Left lobe of liver (tissue), 2 donors: Measurements from ENCODE around the gene GAB2. TPM values are rescaled to one million over a fixed set of nuclear protein-coding genes. Genes with fewer than 3 reads are reported as not detected.
"Not testable (repeated sequence)": the region's sequence is repeated elsewhere in the genome, so short reads cannot be mapped to it uniquely, and the experiment has no call there.

Experiments used
- ATAC-seq: fragments of 200-7000 bp; cut with Tn5 transposase; one replicate; pipeline ENCODE4 v1.9.1; 2020; ENCODE audit warnings: mild to moderate bottlenecking, moderate library complexity
- DNase-seq: peaks from one replicate; pipeline ENCODE4 v3.0.0-alpha.2; 2020; ENCODE audit warnings: low spot score
- total RNA-seq: library from RNA; stranded (reverse); gene quantifications from one replicate; pipeline ENCODE4 v1.2.1, GENCODE V29; 2021
- donor health status: DM: no; HTN: no; CAD: no; lungs with moderate emphysema.
- donor health status: DM: no; HTN: yes; CAD: no.

GAB2 gene
- total RNA-seq, 1 donor from 2014 or later: 4.5 TPM

DNA sequence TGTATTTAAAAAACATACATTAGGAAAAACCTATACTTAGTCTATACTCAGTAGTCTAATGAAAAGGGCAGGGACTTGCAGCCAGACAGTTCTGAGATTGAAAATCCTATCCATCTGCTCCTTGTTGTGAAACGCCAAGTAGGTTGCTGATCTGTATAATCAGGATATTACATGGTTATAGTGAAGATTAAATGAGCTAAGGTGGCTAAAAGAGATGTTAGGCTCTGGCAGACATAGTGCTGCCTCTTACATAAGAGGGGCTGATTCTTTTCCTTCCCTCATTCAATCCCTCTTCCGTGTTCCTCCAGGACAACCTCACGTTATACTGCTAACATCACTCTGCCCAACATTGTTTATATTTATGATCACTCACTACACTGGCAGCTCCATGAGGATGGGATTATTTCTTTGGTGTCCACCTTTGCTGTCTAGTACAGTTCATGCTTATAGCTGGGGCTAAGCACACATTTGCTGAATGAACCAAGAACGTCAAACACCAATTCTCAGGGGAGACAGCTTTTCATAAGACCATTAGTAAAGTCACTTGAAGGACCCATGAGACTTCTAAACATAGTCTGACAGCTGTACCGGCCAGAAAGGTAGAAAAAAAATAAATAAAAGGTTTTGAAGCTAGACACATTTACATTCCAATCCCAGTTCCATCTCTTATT, 46.3 kb downstream of the GAB2 start:
- DNase-seq (no peak), ATAC-seq (no peak)

DNA sequence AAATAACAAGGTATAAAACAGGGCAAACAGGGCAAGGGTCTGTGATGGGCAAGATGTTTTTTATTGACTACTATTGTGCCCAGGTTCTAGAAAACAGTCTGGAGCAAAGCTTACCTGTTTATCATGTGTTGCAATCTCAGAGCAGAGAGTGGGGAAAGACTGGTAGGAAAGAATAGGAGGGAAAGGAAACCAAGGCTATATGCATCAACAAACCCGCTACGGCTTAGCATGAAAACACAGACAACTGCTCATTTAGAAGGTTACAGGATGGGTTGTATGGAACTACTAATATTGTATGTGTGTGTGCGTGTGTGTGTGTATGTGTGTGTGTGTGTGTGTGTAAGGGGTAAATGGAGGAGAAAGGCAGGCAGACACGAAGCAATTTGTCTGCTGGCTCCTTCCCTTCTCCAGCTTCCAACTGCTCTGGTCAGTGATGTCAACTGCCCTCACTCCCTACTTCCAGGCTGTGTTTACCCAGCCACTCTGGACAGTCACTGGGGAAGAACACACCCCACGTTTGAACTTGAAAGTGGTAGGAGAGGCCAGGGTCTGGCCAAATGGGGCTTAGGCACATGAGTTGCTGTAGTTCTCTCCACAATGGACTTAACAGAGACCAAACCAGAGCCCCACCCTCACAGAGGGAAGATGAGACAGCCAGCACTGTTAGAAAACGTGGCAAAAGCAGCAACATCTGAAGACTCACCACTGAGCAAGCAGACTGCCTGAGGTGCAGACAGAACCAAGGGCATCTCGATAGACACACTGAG, 47.0 kb downstream of the GAB2 start:
- ATAC-seq: peak; percentile 63
- no peak for DNase-seq

DNA sequence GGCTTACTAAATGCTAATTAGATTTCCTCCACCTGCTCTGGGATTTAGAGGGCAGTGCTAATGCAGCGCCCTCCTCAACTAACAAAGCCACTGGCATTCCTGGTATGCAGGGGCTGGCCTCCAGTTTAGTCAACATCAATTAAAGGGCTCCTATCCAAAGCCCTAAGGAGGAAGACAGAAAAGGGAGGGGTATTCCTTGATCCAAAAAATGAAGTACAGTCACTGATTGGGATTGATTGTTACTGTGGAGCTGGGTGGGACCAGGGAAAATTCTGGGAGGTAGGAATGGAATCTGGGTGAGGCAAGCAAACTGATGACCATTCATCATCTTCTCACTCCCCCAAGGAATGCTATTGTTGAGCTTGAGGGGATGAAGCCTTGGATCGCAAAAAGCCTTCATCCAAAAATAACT, 52.2 kb downstream of the GAB2 start:
- no peak for DNase-seq
- ATAC-seq: no peak

DNA sequence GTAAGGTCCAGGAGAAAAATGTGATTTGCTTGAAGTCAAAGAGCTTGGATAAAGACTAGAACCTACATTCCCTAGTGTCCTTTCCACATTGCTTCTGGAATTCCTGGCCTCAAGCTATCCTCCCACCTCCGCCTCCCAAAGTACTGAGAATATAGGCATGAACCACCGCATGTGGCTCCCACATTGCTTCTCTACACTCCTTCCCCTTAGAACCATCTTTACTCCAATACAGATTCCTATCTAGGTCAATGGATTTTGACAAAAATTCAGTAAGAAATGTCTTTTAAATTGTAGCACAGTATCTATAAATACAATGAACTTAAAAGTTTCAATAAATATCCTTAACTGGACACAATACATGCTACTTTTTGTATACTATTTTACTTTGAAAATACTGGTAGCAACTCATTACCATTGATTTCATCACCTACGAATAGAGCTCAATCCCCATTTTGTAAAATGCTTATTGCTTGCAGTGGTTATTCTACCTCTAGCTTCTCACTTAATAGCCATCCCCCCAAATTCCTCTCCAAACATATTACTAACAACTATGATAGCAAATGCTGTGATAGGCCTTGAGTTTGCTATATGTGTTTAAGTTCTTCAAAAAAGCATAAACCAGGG, 53.4 kb downstream of the GAB2 start:
- no peak for ATAC-seq
- no peak for DNase-seq

DNA sequence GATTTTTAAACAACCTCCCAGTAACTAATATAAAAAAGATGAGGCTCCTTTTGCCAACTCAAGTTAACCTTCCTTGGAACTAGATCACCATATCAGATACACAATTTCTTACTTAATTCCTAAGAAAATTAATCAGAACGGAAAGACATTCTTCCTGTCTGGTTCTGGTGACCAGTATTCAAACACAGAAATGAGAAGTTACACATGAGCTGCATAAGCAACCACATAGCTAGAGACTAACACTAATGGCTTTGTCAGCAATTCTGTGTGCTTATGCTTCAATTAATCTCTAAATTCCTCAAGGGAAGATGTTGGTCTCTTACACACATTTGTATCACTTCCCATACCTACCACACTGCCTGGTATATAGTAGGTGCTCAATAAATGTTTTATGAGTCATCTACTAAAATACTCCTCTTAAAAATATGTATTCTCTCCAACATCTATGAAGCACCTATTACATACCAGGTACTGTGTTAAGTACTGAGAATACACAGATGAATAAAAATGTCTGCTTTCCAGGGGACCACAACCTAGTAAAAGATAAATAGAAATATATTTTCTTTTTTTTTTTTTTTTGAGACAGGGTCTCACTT, 54.5 kb downstream of the GAB2 start:
- ATAC-seq (no peak), DNase-seq (no peak)

DNA sequence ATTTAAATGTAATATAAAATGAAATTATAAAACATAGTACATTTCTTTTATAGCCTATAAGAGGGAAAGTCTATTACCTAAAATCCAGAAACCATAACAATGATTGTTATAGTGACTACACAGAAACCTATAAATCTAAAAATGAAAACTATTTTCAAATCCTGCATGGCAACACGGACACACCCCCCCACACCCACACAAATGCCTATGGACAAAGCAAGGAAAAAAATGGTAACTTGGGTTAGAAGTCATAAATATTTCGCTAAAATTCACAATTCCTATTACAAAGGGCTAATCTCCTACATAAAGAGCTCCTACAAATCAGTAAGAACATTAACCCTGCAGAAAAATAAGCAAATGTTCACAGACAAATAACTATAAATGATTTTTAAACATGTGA, 56.4 kb downstream of the GAB2 start:
- DNase-seq (no peak), ATAC-seq (no peak)

DNA sequence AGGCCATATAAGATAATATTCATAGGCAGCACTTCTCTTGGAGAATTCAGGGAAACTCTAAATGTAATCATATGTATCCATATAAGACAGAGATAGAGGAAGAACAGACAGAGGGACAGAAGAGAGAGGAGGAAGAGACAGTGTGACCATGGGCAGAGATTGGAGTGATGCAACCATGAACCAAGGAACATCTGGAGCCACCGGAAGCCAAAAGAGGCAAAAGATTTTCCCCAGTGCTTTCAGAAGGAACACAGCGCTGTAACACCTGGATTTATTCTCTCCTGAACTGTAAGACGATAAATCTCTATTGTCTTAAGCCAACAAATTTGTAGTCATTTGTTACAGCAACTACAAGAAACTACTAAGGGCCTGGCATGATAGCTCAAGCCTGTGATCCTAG, 57.7 kb downstream of the GAB2 start:
- ATAC-seq: no peak
- no peak for DNase-seq

DNA sequence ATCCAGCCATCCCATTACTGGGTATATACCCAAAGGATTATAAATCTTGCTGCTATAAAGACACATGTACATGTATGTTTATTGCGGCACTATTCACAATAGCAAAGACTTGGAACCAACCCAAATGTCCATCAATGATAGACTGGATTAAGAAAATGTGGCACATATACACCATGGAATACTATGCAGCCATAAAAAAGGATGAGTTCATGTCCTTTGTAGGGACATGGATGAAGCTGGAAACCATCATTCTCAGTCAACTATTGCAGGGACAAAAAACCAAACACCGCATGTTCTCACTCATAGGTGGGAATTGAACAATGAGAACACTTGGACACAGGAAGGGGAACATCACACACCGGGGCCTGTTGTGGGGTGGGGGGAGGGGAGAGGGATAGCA, 59.7 kb downstream of the GAB2 start:
- ATAC-seq, DNase-seq: not testable (repeated sequence)

DNA sequence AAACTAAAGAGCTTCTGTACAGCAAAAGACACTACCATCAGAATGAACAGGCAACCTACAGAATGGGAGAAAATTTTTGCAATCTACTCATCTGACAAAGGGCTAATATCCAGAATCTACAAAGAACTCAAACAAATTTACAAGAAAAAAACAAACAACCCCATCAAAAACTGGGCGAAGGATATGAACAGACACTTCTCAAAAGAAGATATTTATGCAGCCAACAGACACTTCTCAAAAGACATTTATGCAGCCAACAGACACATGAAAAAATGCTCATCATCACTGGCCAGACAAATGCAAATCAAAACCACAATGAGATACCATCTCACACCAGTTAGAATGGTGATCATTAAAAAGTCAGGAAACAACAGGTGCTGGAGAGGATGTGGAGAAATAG, 60.2 kb downstream of the GAB2 start:
- not testable (repeated sequence) for ATAC-seq

DNA sequence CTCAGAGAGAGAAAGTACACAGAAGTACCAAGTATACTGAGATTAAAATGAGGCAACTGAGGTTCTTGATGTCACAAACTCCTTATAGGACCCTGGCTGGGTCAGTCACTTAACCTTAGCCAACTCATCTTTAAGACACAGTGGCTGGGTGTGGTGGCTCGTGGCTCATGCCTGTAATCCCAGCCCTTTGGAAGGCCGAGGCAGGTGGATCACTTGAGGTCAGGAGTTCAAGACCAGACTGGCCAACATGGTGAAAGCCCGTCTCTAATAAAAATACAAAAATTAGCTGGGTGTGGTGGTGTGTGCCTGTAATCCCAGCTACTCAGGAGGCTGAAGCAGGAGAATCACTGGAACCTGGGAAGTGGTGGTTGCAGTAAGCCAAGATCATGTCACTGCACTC, 61.9 kb downstream of the GAB2 start:
- ATAC-seq, DNase-seq: not testable (repeated sequence)

More for the DNA sequence above, 60.2 kb downstream of the GAB2 start:
- not testable (repeated sequence) for DNase-seq

DNA sequence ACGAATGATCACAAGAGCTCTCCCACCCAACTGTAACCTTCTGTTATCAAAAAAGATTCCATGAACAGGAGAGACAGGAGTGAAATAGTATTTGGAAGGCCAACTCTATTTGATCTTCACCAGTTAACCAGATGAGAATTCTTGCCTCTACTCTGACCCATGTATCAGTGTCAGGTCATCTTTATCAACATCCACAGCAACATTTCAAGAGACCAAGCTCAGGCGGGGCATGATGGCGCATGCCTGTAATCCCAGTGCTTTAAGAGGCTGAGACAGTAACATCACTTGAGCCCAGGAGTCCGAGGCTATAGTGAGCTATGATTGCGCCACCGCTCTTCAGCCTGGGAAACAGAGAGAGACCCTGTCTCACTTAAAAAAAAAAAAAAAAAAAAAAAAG, 62.3 kb downstream of the GAB2 start:
- ATAC-seq: no peak
- DNase-seq: no peak

DNA sequence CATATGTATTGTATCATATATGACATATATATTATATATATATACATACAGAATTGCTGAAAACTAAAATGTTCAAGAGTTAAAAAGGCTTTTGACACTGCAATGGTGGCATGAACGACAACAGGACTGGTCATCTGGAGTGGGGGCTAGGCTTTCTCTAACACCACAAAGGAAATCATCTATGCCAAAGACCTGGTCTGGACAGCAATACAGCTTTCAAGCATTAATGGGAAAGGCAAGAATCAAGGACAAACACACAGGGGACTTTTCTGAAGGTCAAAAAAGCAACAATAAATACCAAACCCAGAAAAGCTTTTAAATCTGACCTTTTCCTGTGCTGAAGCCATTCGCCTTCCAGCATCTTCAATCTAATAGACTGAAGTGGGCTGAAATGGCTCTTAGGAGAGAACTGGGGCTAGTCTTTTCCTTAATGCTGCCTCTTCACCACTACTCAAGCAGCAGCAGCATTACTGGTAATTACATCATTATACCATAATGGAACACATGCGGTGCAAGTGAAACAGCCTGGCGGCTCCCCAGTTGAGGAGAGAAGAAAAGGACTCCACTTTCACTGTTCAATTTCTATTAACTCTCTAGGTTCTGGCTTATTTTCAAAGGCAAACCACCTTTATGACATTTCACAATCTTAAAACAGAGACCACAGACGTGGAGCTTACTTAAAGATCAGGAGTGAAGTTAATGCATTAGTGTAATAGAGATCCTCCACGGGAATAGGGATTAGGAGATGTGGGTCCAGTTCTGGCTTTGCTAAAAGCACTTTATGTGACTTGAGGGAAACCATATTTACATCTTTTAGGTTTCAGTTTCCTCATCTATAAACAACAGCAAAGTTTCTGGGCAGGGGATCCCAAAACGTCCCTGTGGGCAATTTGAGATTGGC, 63.0 kb downstream of the GAB2 start:
- ATAC-seq (no peak), DNase-seq (no peak)

DNA sequence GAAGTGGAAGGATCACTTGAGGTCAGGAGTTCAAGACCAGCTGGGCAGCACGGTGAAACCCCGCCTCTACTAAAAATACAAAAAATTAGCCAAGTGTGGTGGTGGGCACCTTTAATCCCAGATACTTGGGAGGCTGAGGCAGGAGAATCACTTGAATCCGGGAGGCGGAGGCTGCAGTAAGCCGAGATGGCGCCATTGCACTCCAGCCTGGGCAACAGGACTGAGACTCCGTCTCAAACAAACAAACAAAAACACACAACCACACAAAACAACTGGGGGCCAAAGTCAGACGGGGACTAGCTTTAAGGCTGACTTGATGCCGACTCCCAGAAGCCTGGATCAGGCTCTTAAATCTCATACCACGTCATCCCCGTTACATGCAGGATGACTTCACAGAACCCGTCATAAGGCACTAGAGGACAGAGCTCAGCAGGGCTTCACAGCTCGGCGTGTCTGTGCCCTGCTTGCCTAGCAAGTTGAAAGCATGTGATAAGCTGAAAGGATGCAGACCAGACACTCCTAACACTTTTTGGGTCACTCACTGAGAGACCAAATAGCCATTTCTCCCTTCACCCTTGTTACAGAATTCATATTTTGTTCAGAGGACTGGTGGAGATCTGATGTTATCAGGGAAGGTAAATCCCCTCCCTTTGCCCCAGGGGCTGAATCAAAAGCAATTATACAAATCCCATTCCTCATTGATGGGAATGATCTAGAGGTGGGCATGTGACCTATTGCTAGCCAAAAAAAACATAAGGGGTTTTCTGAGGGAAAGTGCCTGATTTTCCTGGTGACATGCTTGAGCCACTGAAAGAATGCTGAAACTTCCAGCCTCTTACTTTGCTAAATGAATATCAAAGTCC, 65.4 kb downstream of the GAB2 start:
- DNase-seq (no peak), ATAC-seq (no peak)

DNA sequence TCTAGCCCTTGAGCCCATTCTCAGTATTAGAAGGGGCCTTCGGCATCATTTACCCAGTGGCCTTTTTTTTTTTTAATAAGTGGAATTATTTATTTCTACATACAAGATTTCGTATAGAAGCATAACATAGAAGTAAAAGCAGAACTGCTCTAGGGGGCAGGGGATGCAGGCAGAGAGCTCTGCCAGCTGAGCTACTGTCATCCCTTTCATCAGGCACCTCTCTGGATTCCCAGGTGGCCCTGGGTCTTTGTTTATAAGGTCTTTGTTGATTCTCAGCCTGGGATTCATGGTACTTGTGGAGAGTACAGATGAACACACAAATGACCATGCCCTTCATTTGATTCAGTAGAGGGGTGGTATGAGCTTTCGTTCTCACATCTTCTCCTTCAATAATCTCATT, 66.4 kb downstream of the GAB2 start:
- ATAC-seq (no peak), DNase-seq (no peak)

DNA sequence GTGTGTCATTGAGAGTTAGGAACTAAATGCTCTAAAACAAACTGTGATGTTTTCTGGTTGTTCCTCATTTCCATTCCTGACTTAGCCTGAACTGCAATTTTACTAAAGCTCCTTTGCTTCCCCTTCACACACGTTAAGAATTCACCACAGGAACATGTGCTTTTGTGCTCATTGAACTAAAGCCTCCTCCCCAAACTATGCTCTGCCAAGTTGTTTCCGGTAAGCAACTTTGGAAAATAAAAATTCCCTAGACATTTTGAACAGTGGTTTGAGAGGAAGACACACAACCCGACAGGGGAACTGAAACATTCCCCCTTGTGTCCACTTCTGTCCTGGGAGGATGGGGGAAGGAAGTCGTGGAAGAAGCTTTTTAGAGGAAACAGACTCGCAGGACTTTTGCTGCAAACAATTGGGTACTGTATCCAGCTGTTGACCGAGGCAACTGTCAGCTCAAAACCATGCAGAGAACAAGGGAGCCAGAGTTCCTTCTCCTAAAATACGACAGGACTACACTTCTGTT, 66.9 kb downstream of the GAB2 start:
- no peak for DNase-seq
- peak; percentile 61 for ATAC-seq

DNA sequence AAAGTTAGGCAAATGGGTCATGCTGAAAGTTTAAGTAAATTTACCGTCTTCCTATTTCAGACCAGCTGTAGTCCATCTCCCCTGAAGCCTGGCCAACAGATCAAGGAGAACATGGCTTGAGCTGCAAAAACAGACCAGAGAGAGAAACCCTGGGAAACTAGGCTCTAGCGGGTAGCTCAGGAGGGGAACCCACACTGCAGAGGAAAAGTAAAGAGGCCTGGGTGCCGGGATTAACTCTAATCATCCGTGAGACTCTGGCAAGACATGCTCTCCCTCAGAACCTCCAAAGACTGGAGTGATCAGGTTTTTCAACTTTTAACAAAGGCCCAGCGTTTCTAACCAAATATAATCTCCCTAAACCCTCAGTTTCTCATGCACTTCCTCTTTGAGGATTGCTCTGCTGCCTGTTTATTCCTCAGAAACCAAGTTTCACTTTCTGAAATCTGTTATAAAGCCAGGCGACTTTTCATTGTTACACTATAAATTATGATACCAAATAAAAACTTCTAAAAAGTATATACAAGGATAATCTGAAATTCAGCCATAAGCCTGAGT, 67.5 kb downstream of the GAB2 start:
- no peak for DNase-seq
- peak; percentile 39 for ATAC-seq

DNA sequence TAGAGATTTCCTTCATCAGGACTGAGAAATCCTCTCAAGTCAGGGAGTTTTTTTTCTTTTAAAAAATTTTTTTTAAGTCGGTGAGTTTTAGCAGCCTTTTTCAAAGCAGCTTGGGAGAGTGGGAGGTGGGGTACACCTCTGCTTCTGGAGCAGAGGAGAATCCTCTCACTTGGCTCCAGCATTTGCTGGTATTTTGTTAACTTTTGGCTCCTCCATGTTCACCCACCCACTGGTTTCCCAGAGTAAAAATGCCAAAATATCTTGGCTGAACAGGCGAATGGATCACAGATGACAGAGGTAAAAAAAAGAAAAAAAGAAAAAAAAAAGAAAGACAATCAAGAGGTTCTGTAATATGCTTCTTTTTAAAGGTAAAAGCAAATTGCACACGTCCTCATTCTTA, 68.0 kb downstream of the GAB2 start:
- no peak for ATAC-seq
- DNase-seq: no peak

DNA sequence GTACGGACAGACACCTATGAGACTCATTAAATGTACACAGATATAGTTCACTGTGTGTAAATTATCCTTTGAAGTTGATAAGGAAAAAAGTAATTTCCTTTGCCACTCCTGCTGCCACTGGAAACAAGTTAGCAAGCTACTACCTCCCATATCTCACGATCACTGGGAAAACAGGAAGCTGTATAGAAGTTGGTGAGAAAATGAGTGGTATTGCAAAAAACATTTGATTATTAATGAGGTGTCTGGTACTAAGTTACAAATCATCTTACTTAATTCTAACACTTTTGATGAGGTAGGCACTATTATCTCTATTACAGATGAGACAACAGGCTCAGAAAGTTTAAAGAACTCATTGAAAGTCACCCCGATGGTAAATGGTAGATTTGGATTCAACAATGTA, 68.5 kb downstream of the GAB2 start:
- ATAC-seq (no peak), DNase-seq (no peak)

DNA sequence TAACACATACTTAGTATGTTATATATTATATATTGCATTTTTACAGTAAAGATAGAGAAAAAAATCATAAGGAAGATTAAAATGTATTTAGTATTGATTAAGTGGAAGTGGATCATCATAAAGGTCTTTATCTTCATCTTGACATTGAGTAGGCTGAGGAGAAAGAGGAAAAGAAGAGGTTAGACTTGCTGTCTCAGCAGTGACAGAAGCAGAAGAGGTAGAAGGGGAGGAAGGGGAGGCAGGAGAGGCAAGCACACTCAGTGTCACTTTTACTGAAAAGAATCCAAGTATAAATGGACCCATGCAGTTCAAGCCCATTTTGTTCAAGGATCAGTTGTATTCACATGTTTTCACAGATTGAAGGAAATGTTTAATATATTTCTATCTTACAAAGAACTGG, 69.7 kb downstream of the GAB2 start:
- ATAC-seq (no peak), DNase-seq (no peak)
